NCI-H460 (cell line): ENCODE data around the gene DPM2. TPM values are rescaled to one million over a fixed set of nuclear protein-coding genes. Genes with fewer than 3 reads are reported as not detected.

Experiments
- DNase-seq: peaks from one replicate; pipeline ENCODE4 v3.0.0-alpha.2; 2016; ENCODE audit warnings: low read depth; ENCODE audit errors: extremely low read depth
- total RNA-seq: library from RNA; depleted of rRNA; stranded (reverse); fragments of >200 nt; shearing (Covaris generic); gene quantifications from 2 replicates; pipeline ENCODE4 v1.2.3, GENCODE V29; 2014

Gene DPM2
- total RNA-seq, 1 experiment from 2014 or later, result 31.1 TPM

DNA sequence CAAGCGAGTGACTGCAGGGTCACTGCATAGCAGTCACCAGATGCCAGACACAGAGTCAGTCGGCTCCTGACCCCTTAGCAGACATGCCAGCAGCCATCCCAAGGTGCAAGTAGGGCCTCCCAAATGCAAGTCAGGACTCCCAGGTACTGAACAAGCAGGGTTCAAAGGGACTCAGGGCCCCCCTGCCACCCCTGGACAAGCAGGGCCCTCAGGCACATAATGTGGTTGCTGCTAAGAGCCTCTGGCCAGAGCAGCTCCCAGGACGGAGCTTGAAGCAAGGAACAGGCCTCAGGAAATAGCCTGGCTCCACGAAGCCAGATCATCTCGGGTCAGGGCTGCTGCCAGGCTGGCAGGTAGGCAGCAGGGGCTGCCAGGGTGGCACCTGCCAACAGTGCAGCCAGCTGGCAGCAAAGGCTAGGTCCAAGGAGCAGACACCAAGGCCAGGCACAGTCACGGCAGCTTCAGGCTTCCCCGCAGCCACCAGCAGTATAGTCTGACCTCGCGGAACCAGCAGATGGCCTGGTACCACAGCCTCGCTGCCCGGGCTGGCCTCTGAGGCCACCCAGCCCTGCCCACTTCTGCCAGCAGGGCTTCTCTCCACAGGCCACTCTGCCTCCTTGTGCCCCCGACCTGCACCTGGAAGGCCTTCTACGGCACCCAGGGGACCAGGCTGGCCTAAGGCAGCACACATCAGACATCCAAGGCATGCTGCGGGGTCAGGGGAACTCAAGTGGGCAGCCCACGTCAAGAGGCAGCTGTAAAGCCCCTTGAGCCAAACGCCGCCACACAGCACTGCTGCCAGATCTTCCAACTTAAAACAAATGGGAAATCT lies 35.7 kb upstream of the DPM2 start:
- no peak for DNase-seq

DNA sequence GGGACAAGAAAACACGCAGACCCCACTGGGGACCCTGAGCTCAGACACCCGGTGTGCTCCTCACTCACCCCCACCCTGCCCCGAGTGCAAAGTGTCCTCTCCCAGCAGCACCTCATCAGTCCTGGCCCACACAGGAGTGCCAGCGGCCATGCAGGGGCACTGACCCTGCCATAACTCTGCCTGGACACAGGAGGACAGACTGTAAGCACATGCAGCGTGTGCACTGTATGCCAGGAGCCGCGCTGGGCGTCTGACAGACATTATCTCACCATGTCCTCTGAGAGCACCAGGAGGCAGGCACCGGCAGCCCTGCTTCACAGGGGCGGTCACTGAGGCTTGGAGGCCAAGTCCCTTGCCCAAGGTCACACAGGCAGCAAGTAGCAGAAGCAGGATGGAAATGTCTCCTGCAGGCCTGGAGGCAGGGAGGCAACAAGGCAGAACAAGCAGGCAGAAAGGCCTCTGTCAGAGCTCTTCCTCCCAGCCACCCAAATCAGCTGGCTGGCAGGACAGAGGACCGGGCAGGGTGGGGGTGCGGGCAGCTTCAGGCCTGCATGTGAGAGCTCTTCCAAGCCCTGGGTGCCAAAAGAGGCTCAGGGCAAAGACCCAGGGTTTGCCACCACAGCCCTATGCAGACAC lies 34.7 kb upstream of the DPM2 start:
- no peak for DNase-seq

DNA sequence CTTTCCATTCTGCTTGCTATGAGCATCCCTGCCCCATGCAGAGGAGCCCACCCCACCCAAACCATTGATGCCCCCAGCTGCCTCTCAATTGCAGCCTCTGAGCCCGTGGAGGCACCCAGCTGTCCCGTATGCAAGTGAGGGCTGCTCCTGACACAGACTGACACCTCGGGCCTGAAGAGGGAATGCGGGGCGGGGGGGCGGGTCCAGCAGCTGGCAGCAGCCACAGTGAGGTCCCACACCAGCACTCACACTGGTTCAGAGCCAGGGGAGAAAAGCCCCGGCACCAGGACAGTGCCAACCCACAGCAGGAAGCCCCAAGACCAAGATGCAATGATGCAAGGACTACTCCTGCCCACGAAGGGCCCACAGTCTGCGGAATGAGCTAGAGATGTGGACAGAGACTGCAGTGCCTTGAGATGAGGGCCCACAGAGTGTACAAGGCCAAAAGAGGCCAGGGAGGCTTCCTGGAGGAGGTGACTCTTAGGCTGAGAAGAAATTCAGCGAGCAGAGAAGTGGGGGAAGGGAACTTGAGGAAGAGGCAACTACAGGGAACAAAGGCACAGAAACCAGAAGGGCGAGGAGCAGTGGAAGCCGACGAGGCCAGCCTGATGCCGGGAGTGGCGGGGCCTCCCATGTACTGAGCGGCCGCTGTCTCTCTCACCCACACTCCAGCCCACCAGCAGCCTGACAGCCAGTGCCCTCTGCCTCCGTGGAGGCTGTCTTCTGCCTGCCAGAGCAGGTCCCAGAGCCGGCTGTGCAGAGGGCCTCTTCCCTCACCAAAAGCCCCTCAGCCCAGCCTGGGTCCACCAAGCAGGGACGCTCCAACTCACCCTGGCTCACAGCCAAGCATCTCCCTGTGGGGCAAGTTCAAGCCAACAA lies 33.9 kb upstream of the DPM2 start:
- DNase-seq, result no peak

DNA sequence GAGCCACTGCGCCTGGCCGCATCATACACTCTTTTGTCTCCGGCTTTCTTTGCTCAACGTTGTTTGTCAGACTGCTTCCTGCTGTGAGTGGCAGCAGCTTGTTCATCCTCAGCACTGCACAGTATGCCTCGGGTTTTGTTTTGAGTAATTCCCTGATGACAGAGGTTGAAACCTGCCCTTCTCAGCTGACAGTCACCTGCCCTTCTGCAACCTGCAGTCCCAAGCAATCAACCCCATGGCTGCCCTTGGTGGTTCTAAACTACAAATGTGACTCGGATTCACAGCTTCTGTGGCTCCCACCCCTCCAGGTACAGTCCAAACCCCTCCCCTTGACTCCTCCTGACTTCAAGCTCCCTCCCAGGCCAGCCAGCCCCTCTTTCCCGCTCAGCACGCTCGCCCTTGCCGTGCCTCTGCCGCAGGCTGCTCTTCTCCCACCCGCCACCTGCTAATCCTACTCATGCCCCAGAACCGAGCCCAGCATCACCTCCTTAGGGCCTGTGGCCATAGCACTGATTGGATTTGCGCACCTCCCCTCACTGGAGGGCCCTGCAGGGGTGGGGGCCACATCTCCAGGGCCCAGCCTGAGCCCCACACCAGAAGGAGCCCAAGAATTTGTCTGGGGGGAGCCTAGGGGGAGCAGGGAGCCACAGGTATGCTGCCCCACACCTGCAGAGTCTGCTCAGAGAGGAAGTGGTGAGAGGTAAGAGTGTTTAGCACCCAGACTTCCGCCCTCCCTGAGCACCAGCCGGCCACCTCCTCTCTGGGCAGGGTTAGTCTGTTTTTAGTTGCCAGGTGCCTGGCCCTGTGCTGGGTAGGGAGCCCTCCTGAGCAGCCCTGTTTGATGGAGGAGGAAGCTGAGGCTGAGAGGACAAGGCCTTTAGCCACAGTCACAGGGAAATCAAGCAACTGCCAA lies 33.0 kb upstream of the DPM2 start:
- DNase-seq, result no peak

DNA sequence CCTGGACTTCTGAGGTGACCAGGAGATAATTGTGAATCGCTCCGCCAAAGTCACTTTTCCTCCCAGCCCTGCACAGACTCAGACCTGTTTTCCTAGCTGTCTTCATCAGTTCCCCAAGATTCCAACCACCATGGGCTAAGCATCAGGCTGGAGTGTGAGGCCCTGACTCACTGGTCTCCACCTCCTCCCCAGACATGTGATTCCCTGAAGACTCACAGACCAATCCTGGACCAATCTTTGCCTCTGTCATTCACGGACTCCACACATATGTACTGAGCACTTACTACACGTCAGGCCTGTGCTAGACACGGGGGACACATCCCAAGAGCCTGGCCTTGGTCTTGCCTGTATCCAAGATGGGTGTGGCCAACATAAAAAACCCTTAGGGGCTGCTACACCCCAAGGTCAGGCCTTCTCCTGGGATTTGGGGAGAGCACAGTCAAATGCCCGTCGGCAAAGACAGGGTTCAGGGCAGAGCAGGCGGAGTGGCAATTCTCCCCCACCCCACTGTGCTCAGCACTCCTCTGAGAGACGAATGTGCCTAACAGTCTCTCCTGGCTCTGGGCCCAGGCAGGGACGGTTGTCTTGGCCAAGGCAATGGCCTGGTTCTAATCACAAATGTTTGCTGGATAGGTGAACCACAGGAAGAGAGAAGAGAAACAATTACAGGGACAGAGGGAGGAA lies 31.2 kb upstream of the DPM2 start:
- DNase-seq, result no peak

DNA sequence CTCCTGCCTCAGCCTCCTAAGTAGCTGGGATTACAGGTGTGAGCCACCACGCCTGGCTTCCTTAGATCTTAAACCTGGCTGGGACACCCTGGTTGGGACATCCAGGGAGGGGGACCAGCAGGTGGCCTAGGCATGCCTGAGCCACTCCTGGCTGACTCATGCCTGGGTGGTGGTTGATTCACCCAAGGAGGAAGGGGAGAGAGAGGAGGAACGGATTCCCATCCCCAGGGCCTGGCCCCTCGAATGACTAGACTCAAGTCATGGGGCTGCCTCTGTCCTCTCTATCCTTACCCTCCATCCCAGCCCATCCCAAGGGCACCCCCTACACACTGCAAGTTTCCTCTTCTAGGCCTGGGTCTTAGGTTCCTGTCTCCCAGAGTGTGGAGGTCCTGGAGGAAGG lies 30.4 kb upstream of the DPM2 start:
- no peak for DNase-seq

DNA sequence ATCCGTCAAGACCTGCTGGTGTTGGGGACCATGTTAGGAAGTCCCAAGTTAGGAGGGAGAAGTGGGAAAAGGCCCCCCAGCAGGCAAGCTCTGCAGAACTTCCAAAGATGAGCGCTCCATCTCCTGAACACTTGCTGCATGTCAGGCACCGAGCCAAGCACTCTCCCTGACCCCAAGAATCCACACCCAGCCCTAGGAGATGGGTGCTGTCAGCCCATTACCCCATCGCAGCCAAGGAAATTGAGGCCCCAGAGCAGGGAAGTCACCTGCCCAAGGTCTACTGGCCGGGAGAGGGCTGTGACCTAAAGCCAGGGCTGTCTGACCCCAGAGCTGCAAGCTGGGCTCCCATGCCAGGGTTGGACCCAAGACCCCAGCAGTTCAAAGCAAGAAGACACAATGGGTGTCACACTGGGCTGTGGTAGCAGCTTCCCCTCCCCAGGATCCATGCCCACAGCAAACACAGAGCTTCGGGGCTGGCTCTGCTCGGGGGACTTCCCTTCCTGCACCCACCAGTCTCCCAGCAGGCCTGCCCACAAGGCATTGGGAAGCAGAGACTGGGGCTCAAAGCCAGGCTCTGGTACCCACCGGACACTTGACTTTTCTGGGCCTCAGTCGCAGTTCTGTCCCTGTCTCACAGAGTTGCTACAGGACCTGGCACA lies 29.6 kb upstream of the DPM2 start:
- DNase-seq, result no peak

DNA sequence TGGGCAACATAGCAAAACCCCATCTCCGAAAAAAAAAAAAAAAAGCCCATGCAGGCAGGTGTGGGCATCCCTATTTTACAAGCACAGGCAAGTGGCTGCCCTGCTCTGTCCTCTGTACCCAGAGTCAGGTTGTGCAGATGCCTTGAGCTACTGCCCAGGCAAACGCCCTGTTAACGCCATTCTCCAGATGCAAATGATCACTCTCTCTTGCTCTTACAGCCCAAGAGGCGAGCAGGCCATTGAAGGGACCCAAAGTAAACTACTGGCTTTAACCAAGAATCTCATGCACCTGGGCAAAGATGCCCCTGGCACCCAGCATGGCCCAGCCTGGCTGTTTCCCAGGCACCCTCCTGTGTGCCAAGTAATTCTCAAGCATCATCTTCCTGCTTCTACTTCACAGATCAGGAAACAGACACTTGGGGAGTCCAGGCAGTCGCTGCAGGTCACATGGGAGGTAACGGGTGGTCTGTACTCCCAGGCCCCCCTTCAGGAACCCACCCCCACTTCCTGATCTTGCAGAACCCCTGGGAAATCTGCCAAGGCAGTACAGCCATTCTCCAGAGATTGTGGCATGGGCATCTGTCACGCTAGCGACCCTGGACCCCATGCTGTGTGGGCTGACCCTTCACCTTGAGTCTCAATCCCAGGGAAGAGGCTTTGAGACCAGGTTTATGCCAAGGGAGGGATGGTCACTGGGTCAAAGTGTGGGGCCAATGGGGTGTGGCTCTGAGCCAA lies 28.9 kb upstream of the DPM2 start:
- no peak for DNase-seq

DNA sequence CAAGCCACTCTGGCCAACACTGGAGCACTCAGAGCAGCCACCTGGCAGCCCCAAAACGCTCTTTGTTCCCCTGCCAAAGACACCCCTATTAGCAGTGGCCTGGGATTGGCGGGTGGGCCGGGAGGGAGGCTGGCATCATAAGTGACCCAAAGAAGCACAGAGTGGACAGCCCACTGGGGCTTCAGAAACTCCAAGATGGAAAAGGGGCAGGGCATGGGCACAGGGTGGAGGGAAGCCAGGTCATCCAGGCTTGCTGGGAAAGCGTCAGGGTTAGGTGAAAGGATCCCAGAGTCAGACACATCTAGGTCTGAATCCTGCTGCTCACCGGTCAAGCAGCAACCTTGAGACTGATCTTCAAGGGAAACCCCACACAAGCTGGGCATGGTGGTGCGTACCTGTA lies 28.3 kb upstream of the DPM2 start:
- DNase-seq, result no peak

DNA sequence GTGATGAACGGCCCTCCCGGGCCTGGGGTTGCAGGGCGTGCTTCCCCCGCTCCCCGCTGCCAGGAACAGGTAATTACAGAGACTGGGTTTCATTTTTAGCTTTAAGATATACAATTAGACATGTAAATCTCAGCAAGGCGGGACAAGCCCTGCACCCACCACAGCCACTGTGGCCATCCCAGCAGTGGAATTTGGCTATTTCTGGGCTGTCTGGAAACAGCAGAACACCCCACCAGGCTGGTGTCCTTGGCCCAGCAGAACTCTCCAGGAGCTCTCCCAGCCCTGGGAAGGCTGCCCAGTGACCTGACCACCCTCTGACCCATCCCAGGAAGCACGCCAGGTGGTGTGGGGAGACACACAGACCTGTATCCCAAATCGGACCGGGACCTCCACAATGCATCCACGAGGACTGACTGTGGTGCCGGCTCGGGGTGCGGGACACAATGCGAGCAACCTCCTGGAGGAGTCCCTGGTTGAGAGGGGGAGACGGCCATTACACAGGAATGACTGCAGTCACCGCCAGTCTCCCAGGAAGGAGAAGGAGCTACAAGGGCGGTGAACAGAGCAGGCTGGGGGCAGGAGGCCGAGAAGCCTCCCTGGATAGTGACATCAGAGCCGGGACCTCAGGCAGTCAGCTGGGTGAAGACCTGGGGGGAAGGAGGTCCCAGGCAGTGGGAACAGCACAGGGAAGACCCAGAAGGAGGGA lies 25.9 kb upstream of the DPM2 start:
- no peak for DNase-seq

DNA sequence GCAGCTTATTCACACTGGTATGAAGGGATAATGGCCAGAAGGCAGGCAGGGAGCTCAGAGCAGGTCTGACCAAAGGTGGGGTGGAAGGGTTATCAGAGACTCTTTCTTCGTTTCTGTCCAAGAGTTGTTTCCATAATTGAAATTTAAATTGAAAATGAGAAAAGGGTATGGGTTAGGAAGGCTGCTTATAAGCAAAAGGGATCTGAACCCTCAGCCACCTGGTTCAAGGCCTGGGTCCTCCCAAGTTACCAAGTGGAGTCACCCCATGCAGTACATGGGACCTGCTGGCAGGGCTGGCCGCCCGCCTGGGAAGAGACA lies 25.3 kb upstream of the DPM2 start:
- DNase-seq, result no peak

DNA sequence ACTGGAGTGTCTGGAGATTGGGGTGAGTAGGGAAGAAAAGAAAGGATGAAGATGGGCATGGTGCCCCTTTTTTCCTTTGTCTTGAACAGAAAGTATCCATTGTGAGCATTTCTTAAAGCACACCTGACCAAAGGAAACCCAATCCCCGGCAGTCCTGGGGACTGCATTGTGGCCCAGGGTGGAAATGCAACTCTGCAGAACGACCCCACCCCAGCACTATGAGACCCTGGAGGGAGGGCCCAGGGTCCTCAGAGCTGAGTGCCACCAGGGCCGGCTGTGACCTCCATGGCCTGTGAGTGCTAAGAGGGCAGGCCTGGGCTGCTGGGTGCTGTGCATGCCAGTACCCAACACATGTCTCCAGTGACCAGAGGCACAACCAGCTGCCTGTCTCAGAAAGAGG lies 24.6 kb upstream of the DPM2 start:
- DNase-seq, result no peak

DNA sequence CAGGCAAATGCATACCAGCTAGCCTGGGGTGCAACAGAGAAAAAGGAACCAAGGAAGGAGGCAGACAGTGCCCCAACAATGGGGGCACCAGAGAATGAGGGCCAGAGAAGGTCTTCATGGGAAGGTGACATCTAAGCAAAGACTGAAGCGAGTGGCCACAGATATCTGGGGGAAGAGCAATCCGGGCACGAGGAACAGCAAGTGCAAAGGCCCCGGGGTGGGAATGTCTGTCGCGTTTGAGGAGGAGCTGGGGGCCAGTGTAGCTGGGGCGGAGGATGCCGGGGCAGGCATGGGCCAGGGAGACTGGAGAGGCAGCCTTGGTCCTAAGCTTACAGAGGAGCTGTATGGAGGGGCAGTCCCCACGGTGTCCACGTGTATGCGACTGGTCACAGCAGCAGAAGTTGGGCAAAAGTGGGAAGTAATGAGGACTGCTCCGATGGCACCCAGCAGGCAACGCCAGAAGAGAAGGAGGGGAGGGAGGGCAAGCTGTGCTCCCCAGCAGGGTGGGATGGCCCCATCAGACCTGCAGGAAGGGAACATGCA lies 24.0 kb upstream of the DPM2 start:
- DNase-seq, result no peak

DNA sequence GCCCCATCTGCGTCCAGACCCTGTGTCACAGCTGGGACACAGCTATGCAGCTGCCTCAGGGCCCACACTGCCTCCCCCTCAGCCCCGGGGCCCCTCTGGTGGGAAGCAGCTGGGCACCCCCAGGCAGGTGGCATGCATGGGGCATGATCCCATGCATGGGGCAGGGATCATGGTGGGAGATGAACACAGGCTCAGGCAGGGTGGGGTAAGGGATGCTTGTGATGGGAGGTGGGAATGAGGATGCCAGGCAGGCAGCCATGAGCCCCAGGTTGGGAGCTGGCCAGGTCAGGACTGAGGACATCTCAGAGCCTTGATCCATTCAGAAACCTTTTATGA lies 23.5 kb upstream of the DPM2 start:
- DNase-seq, result no peak

DNA sequence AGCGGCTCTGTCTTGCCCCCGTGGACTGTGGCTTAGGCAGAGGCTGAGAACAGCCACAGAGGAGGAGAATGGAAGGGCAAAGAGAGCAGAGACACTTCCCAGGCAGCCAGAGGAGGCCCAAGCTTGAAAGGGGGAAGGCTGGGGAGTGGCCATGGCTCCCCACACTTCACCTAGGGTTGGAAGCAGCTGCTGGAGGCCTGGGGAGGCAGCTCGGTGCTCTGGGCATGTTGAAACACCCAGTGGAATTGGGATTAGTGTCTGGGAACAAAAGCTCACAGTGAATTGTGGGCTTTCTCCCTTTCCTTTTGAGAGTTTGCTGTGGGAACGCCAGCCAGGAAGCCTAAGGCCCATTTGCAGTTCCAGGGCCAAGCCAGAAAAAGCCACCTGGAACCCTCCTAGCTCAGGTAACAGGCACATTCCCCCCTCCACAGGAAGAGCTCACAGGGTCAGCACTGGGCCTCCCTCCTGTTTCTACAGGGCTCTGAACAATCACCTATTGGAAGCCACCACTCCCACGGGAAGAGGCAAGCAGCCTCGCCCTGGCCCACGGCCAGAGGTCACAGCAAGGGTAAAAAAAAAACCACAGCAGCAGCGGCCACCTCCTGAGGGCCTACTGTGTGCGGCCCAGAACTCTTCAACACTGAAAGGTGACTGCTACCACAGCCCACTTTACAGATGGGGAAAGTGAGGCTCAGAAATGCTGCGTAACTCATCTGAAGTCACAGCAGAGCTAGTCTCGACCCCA lies 22.9 kb upstream of the DPM2 start:
- DNase-seq, result no peak

DNA sequence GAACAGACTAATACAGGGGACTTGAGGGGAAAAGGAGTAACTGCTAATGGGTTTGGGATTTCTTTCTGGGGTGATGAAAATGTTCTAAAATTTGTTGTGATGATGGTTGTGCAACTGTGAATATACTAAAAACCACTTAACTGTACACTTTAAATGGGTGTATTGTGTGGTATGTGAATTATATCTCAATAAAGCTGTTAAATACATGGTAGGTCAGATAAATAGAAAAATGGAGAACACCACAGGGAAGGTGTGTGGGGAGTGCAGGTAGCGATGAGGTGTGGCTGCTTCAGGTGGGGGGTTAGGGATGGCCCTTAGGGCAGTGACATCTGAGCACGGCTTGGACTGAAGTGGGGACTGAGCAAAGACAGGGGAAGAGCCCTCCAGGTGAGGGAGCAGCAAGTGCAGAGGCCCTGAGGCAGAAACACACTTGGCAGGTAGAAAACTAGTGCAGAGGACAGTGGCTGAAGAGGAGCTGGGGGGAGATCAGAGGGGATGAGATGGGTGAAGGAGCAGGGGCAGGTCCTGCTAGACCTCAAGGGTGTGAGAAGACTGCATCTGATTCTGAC lies 22.3 kb upstream of the DPM2 start:
- no peak for DNase-seq

DNA sequence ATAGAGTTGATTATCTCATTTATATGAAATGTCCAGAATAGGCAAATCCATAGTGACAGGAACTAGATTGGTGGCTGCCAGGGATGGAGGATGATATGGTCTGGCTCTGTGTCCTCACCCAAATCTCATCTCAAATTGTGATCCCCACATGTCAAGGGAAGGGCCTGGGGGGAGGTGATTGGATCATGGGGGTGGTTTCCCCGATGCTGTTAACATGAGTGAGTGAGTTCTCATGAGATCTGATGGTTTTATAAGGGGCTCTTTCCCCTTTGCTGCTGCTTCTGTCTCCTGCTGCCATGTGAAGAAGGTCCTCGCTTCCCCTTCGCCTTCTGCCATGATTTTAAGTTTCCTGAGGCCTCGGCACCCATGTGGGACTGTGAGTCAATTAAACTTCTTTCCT lies 21.7 kb upstream of the DPM2 start:
- no peak for DNase-seq
